Naive B cell (primary cell): ENCODE measurements around the gene ITGB3. TPM values are rescaled to one million over a fixed set of nuclear protein-coding genes. Genes with fewer than 3 reads are reported as not detected.

ENCODE experiments used
- ATAC-seq, 2 donors: fragments of 150-1000 bp; cut with Tn5 transposase; 2 replicates each; pipeline ENCODE4 v1.10.0; 2021; ENCODE audit warnings: low read depth in 2 of 2, mild to moderate bottlenecking in 2 of 2, moderate library complexity in 2 of 2
- DNase-seq: peaks from one replicate; pipeline ENCODE4 v3.0.0; 2022
- H3K27ac Mint-ChIP-seq, 6 donors: one replicate each; pipeline ENCODE4 v1.8.0; 2020 to 2022; ENCODE audit warnings: mild to moderate bottlenecking in 6 of 6, mixed read lengths in 6 of 6, moderate library complexity in 5 of 6, inconsistent platforms in 2 of 6
- H3K27me3 Mint-ChIP-seq, 3 donors: one replicate each; pipeline ENCODE4 v1.8.0; 2021 to 2022; ENCODE audit warnings: mixed read lengths in 3 of 3, mild to moderate bottlenecking in 1 of 3
- H3K36me3 Mint-ChIP-seq, 2 donors: one replicate each; pipeline ENCODE4 v1.8.0; 2020 to 2022; ENCODE audit warnings: mixed read lengths in 2 of 2, inconsistent platforms in 1 of 2, mild to moderate bottlenecking in 1 of 2
- H3K4me1 Mint-ChIP-seq, 3 donors: one replicate each; pipeline ENCODE4 v1.8.0; 2020 to 2022; ENCODE audit warnings: mixed read lengths in 3 of 3, inconsistent platforms in 1 of 3, mild to moderate bottlenecking in 1 of 3, moderate library complexity in 1 of 3
- H3K4me3 Mint-ChIP-seq, 8 donors: one replicate each; pipeline ENCODE4 v1.8.0; 2020 to 2022; ENCODE audit warnings: mild to moderate bottlenecking in 8 of 8, mixed read lengths in 8 of 8, moderate library complexity in 8 of 8, inconsistent platforms in 2 of 8
- H3K9me3 Mint-ChIP-seq, 7 donors: one replicate each; pipeline ENCODE4 v1.8.0; 2020 to 2022; ENCODE audit warnings: mixed read lengths in 7 of 7, mild to moderate bottlenecking in 5 of 7, inconsistent platforms in 2 of 7, moderate library complexity in 1 of 7
- polyA plus RNA-seq, 6 donors: library from polyadenylated mRNA; unstranded; fragments of 300-500 nt; fragmentation: Illumina TruSeq; gene quantifications; one replicate each; pipeline ENCODE4 v1.2.3, GENCODE V29; 2021; ENCODE audit warnings: low read depth in 6 of 6

Gene ITGB3
- polyA plus RNA-seq, 6 donors from 2014 or later = 2.1 to 9.2 (median 5.1) TPM; not detected in 1

DNA sequence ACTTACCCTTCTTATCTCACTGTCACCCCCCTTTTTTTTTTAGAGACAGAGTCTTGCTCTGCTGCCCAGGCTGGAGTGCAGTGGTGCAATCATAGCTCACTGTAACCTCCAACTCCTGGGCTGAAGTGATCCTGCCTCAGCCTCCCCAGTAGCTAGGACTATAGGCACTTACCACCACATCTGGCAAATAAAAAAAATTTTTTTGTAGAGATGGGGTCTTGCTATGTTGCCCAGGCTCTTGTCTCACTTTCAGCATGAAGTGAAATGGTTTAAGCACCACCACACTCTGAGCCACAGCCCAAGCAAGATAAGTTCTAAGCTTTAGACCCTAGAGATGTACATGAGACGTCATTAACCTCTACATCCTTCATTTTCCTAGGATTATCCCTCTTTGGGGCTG, 35.7 kb downstream of the ITGB3 start:
- Mint-ChIP-seq H3K4me1 (peaks cover 27 to 68% (median 54%) of the 10 kb centered on the region in 3 donors), H3K27me3 (no peaks in the 10 kb centered on the region), H3K27ac (peak overlapping the region in 2 of 6 donors; percentile 28 to 44), H3K9me3 (peaks cover 0 to 2% (median 0%) of the 10 kb centered on the region in 7 donors), H3K36me3 (no peaks in the 10 kb centered on the region), H3K4me3 (no peak overlapping the region)
- ATAC-seq = no peak
- no peak for DNase-seq

DNA sequence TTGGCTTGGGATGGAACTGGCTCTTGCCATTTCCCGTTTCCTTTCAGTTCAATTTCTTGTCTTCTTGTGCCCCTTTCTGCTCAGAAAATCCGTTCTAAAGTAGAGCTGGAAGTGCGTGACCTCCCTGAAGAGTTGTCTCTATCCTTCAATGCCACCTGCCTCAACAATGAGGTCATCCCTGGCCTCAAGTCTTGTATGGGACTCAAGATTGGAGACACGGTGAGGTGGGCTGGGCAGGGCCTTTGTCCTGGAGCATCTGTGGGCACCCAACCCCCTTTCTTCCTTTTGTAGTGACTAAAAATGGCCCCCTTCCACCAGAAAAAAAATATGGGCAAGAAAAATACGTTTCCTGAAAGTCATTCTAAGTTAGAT, 37.2 kb downstream of the ITGB3 start:
- H3K27ac Mint-ChIP-seq = no peak overlapping the region
- H3K36me3 Mint-ChIP-seq = no peaks in the 10 kb centered on the region
- H3K27me3 Mint-ChIP-seq = no peaks in the 10 kb centered on the region
- no peak for ATAC-seq
- H3K4me3 Mint-ChIP-seq = no peak overlapping the region
- no peak for DNase-seq
- peaks cover 0 to 2% (median 0%) of the 10 kb centered on the region in 7 donors for H3K9me3 Mint-ChIP-seq
- peaks cover 38 to 76% (median 67%) of the 10 kb centered on the region in 3 donors for H3K4me1 Mint-ChIP-seq

DNA sequence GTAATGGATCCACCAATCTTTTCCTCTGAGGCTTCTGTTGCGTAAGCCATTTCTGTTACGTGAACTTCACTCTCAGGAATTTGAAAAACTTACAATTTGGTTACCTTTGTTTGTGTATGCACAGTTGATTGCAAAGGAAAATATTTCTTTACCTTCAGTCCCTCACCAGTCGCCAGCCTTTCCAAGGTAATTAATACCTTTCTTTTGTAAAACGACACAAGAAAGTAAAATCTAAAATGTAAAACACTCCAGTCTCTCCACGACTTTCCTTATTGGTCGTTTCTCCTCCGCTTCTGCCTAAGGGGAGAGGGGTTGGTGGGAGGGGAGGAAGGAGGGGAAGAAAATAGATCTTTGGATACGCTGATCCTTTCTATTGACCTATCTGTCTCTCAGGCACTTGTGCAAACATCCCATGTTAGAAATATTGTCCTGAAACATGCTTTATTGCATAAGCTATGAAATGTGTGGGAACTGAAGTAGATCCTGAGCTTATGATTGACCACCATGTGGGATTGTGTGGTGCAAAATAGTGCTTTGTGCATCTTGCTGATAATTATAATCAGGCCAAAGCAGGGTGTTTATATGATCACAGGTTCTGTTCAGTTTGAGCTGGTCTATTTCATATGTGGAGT, 37.7 kb downstream of the ITGB3 start:
- peaks cover 0 to 2% (median 0%) of the 10 kb centered on the region in 7 donors for H3K9me3 Mint-ChIP-seq
- H3K4me3 Mint-ChIP-seq = no peak overlapping the region
- H3K4me1 Mint-ChIP-seq = peaks cover 33 to 73% (median 67%) of the 10 kb centered on the region in 3 donors
- no peaks in the 10 kb centered on the region for H3K36me3 Mint-ChIP-seq
- H3K27ac Mint-ChIP-seq = no peak overlapping the region
- H3K27me3 Mint-ChIP-seq = no peaks in the 10 kb centered on the region
- no peak for DNase-seq
- ATAC-seq = no peak

DNA sequence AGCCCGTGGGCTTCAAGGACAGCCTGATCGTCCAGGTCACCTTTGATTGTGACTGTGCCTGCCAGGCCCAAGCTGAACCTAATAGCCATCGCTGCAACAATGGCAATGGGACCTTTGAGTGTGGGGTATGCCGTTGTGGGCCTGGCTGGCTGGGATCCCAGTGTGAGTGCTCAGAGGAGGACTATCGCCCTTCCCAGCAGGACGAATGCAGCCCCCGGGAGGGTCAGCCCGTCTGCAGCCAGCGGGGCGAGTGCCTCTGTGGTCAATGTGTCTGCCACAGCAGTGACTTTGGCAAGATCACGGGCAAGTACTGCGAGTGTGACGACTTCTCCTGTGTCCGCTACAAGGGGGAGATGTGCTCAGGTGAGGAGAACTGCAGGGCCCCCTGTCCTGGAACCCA, 38.6 kb downstream of the ITGB3 start:
- H3K4me3 Mint-ChIP-seq = peak overlapping the region in 2 of 8 donors; percentile 36 to 47
- ATAC-seq (no peak), DNase-seq (no peak)
- no peaks in the 10 kb centered on the region for H3K36me3 Mint-ChIP-seq
- H3K9me3 Mint-ChIP-seq = peaks cover 0 to 2% (median 0%) of the 10 kb centered on the region in 7 donors
- no peaks in the 10 kb centered on the region for H3K27me3 Mint-ChIP-seq
- no peak overlapping the region for H3K27ac Mint-ChIP-seq
- H3K4me1 Mint-ChIP-seq = peaks cover 31 to 64% (median 62%) of the 10 kb centered on the region in 3 donors

DNA sequence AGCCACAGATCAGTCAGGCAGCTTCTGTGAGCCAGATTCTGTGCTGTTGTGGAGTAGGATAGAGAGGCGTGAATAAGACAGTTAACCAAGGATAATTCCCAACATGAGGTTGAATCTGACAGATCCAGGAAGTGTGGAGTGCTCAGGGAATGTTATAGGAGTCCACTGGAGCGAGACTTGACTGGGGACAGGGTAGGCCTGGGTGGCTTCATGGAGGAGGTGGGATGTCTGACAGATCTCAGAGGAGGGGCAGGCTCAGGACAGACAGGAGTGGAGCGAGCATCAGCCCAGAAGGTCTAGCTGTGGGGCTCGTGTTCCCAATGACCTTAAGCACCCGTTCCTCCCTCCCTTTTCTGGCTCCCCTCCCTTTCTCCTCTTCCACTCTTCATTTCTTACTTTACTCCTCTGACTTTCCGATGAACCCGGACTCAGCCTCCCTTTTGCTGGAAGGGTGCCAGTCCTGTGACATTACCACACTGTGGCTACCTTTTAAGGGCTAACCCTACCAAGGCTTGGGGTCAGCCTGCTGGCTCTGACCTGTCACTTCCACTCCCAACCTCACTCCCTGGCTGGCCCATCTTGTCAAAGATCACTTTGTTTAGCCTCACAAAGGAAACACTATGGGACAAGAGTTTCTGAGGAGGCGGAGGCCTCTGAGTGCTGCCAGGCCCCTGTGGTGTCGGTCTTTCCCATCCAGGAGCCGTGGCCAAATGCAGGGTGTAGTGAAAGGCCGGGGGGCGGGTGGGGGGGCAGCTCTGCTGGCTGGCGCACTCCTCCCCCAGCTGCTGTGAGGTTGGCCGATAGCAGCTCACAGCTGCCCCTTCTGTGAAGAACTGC, 41.6 kb downstream of the ITGB3 start:
- Mint-ChIP-seq H3K4me1 (peaks cover 22 to 41% (median 39%) of the 10 kb centered on the region in 3 donors), H3K27ac (peak overlapping the region; percentile 57 to 99 (median 90)), H3K4me3 (peak overlapping the region in 7 of 8 donors; percentile 58 to 93 (median 77)), H3K27me3 (no peaks in the 10 kb centered on the region), H3K36me3 (no peaks in the 10 kb centered on the region), H3K9me3 (peaks cover 0 to 2% (median 0%) of the 10 kb centered on the region in 7 donors)
- ATAC-seq (no peak), DNase-seq (no peak)

DNA sequence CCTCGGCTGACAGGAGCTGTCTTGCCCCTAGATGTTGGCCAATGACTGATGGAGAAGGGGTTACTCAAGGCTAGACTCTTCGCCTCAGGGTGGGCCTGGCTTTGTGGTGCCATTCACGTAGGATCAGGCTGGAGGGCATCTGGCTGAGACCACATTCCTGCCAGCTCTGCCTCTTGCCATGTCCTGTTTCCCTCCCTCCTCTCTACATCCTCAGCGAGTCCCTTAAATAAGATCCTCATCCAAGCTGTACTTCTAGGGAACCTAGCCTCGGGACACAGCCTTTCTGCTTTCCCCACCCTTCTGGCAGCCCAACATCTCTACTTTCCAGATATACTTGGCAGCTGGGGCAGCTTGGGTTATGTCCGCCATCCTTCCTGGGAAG, 42.2 kb downstream of the ITGB3 start:
- ATAC-seq (no peak), DNase-seq (no peak)
- Mint-ChIP-seq H3K27me3 (no peaks in the 10 kb centered on the region), H3K9me3 (peaks cover 0 to 2% (median 0%) of the 10 kb centered on the region in 7 donors), H3K4me3 (peak overlapping the region in 1 of 8 donors; percentile 16), H3K27ac (peak overlapping the region in 3 of 6 donors; percentile 59 to 91 (median 74)), H3K36me3 (no peaks in the 10 kb centered on the region), H3K4me1 (peaks cover 22 to 38% (median 37%) of the 10 kb centered on the region in 3 donors)

DNA sequence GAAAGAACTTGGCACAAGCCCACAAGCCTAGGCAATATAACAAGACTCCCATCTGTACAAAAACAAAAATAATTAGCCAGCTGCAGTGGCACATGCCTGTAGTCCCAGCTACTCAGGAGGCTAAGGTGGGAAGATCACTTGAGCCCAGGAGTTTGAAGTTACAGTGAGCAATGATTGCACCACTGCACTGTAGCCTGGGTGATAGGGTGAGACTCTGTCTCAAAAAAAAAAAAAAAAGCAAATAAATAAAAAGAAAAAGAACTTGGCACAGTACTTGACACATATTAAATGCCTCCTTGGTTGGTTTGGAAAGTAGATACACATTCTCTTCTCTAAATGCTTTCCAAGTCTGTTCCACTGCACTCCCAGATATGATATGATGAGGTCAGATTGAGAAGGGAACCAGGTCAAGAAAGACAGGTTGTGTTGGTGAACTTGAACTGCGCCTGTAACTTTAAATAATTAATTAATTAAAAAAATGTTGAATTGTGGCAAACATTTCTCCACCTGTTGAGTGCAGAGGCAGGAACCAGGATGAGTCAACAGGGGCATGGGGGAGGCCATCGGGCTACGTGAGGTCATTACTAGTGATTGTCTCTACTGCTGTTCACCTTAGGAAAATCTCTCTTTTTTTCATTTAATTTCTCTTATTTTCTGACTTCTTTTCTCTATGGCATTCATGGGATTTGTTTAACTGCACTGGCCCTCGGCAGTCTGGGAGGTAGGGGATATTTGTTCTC, 44.2 kb downstream of the ITGB3 start:
- H3K9me3 Mint-ChIP-seq = peaks cover 5 to 17% (median 9%) of the 10 kb centered on the region in 7 donors
- no peaks in the 10 kb centered on the region for H3K27me3 Mint-ChIP-seq
- peaks cover 8 to 11% of the 10 kb centered on the region in 2 donors for H3K36me3 Mint-ChIP-seq
- no peak overlapping the region for H3K4me3 Mint-ChIP-seq
- ATAC-seq = no peak
- no peak for DNase-seq
- H3K27ac Mint-ChIP-seq = peak overlapping the region in 1 of 6 donors; percentile 14
- H3K4me1 Mint-ChIP-seq = peaks cover 22 to 36% (median 30%) of the 10 kb centered on the region in 3 donors

DNA sequence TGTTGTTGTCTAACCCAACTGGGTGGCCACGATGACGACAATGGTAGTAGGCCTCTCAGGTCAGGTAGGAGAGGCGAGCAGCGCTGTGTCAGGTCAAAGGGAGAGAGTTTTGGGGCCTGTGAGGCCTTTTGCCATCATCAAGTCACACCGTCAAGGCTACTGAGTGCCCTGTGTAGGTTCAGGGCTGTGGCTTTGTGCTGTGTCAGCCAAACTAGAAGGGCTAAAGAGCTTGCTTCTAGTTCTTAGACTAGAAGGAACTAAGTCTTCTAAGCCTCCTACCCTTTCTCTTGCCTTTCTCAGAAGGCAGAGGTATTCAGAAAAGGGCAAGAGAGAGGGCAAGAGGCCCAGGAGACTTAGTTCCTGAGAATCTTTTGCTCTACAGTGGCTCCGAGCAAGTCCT, 45.1 kb downstream of the ITGB3 start:
- Mint-ChIP-seq H3K4me1 (peaks cover 21 to 29% (median 22%) of the 10 kb centered on the region in 3 donors), H3K27ac (peak overlapping the region in 1 of 6 donors; percentile 7), H3K4me3 (no peak overlapping the region), H3K36me3 (peaks cover 8 to 11% of the 10 kb centered on the region in 2 donors), H3K27me3 (no peaks in the 10 kb centered on the region), H3K9me3 (peaks cover 5 to 17% (median 9%) of the 10 kb centered on the region in 7 donors)
- DNase-seq = no peak
- ATAC-seq = no peak

DNA sequence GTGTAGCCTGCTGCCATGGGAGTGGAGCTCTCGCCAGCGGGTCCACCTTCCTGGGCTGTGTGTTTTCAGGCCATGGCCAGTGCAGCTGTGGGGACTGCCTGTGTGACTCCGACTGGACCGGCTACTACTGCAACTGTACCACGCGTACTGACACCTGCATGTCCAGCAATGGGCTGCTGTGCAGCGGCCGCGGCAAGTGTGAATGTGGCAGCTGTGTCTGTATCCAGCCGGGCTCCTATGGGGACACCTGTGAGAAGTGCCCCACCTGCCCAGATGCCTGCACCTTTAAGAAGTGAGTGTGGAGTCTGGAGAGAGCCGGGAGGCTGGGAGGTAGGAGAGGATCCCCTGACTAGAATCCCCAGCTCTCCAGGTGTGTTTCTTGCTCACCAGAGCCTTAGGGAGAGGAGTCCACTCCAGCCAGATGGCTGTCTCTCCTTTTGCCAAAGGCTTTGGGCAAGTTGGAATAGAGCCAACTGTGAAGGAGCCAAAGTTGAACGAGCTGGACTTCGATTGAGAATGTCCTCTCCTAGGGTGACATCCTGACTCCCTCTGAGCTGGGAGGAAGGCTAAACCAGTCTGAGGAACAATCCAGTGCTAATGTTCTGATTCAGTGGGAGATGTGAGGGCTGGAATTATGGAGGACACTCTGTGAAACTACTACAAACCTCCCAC, 45.7 kb downstream of the ITGB3 start:
- peaks cover 8 to 11% of the 10 kb centered on the region in 2 donors for H3K36me3 Mint-ChIP-seq
- DNase-seq (no peak), ATAC-seq (no peak)
- no peak overlapping the region for H3K4me3 Mint-ChIP-seq
- H3K4me1 Mint-ChIP-seq = peaks cover 15 to 23% (median 15%) of the 10 kb centered on the region in 3 donors
- H3K27ac Mint-ChIP-seq = no peak overlapping the region
- H3K9me3 Mint-ChIP-seq = peaks cover 5 to 17% (median 9%) of the 10 kb centered on the region in 7 donors
- H3K27me3 Mint-ChIP-seq = no peaks in the 10 kb centered on the region

DNA sequence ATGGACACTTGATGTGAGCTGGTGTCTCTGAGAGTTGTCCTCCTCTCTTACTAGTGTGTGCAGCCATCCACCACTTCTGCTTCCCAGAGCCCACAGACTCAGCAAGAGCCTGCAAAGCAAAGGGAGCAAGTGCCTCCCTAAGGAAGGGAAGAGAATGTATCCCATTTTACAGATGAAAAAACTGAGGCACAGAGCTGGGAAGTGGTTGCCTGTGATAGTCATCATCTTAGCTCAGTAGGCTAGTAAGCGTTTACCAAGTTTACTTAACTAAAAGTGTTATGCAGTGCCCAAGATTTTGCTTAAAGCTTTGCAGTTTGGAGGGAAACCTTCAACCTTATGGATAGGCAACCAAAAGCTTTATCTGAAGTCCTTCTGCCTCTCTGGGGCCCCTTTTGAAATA, 47.1 kb downstream of the ITGB3 start:
- H3K27ac Mint-ChIP-seq = no peak overlapping the region
- H3K36me3 Mint-ChIP-seq = peaks cover 8 to 11% of the 10 kb centered on the region in 2 donors
- peak overlapping the region in 1 of 8 donors; percentile 61 for H3K4me3 Mint-ChIP-seq
- no peak for ATAC-seq
- H3K4me1 Mint-ChIP-seq = peaks cover 9 to 21% (median 13%) of the 10 kb centered on the region in 3 donors
- peaks cover 5 to 17% (median 9%) of the 10 kb centered on the region in 7 donors for H3K9me3 Mint-ChIP-seq
- no peak for DNase-seq
- H3K27me3 Mint-ChIP-seq = no peaks in the 10 kb centered on the region

DNA sequence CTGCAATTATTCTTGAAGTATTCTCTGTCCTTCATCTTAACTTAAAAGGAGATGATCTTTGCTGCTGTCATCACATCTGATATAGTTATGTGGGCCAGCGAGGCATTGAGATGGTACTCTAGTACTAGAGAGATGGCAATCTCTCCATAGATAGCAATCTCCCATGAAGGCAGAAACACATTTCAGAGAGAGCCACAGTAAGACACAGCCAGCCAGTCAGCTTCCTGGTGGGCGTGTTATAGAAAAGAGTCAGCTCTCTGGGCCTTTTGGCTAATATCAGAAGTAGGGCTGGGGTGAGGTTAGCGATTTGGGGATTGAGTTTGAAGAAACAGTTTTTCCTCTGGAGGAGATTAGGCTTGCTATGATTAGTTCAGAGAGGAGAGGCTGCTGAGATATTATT, 47.5 kb downstream of the ITGB3 start:
- no peak for ATAC-seq
- Mint-ChIP-seq H3K27me3 (no peaks in the 10 kb centered on the region), H3K4me1 (peaks cover 9 to 17% (median 11%) of the 10 kb centered on the region in 3 donors), H3K4me3 (no peak overlapping the region), H3K27ac (no peak overlapping the region), H3K9me3 (peaks cover 5 to 17% (median 9%) of the 10 kb centered on the region in 7 donors), H3K36me3 (peaks cover 8 to 11% of the 10 kb centered on the region in 2 donors)
- no peak for DNase-seq

DNA sequence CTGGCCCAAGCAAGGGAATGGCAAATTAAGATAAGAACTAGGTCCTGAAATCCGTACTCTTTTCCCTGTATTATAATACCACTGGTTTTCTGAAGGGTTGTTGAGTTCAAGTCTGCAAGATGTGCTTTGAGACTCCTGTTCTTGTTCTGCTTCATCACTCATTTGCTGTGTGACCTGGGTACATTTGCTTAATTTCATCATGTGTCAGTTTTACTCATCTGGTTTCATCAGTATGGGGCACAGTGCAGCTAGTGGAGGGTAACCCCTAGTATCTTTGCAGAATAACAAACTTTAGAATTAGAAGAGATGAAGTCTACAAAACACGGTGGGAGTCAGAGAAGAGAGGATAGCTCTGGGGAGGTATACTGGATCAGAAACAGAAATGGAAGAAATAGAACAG, 48.2 kb downstream of the ITGB3 start:
- H3K4me1 Mint-ChIP-seq = peaks cover 9 to 15% (median 14%) of the 10 kb centered on the region in 3 donors
- no peaks in the 10 kb centered on the region for H3K27me3 Mint-ChIP-seq
- H3K27ac Mint-ChIP-seq = no peak overlapping the region
- peaks cover 8 to 11% of the 10 kb centered on the region in 2 donors for H3K36me3 Mint-ChIP-seq
- DNase-seq (no peak), ATAC-seq (no peak)
- no peak overlapping the region for H3K4me3 Mint-ChIP-seq
- H3K9me3 Mint-ChIP-seq = peaks cover 5 to 17% (median 9%) of the 10 kb centered on the region in 7 donors

DNA sequence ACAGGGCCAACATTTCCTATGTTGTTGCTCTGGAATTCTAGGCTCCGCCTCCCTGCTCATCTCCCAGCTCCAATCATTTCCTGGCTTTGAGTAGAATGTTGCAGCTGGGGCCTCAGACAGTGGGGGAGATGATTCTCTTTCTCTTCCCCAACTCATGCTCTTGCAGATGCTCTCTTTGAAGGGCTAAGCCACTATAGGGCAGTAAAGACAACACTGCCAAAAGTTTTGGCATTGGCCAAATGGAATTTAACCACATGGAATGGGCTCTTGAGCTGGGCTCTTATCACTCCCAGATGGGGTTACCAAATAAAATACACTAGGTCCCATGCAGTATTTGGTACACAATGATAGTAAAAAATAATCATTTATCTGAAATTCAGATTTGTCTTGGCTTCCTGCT, 50.6 kb downstream of the ITGB3 start:
- DNase-seq (no peak), ATAC-seq (no peak)
- Mint-ChIP-seq H3K36me3 (peaks cover 8 to 11% of the 10 kb centered on the region in 2 donors), H3K27me3 (no peaks in the 10 kb centered on the region), H3K9me3 (peaks cover 5 to 17% (median 9%) of the 10 kb centered on the region in 7 donors), H3K4me1 (peaks cover 6 to 15% (median 14%) of the 10 kb centered on the region in 3 donors), H3K27ac (no peak overlapping the region), H3K4me3 (no peak overlapping the region)
